ENCODE results near the gene NIPSNAP2. TPM values are rescaled to one million over a fixed set of nuclear protein-coding genes. Genes with fewer than 3 reads are reported as not detected.

NIPSNAP2 gene
- total and polyA plus RNA-seq, 2 of the 13 experiments (the other 11 are each of a cell fraction or from before 2014, with no cell fraction given) = 40.3 to 61.5 TPM

GRCh38 chr7:55966851-55967250 lies 2.5 kb downstream of the NIPSNAP2 start:
- no peaks in the 10 kb centered on the region for H3K9me3 ChIP-seq (ENCODE audit: low read length)
- FAIRE-seq (no peak), ATAC-seq (no peak), DNase-seq (ENCODE audit: low spot score) (no peak)
- H3K9ac ChIP-seq (ENCODE audit: insufficient read depth, low read depth, low read length) = no peak overlapping the region
- no peak overlapping the region for H3K27ac ChIP-seq (ENCODE audit: extremely low read length, insufficient read depth, low read length)
- H2AFZ ChIP-seq (ENCODE audit: low read length) = no peak overlapping the region
- peaks cover 29% of the 10 kb centered on the region for H3K79me2 ChIP-seq (ENCODE audit: insufficient read depth, low read length)
- ChIA-PET POLR2A (interaction anchor here (1.1 to 4.1 kb wide), 4 partner anchors 37 to 113 kb away, joined by 4 to 26 read pairs (median 8); partner anchors contain the start of genes CCT6A and PSPH), CTCF (ENCODE audit: low intra/inter-chr PET ratio, low total read pairs) (no interaction called here)
- no peak overlapping the region for H3K4me3 ChIP-seq (replicated peaks in 1 of 3; ENCODE audit: insufficient read depth in 1 of 3, low read depth in 2 of 3, low read length in 3 of 3)
- BruUV-seq (replicated peaks) = no TSS peak
- H4K20me1 ChIP-seq (ENCODE audit: insufficient read depth, low read length) = no peaks in the 10 kb centered on the region; the same call in 1 of the 2 replicates
- peaks cover 2 to 8% of the 10 kb centered on the region in 2 experiments; a peak in 1 of 5 replicates for H3K36me3 ChIP-seq (replicated peaks in 1 of 2; ENCODE audit: control insufficient read depth in 1 of 2, insufficient read depth in 2 of 2, low read length in 2 of 2)
- intact Hi-C loops (cut with micrococcal nuclease; ENCODE audit: unreplicated experiment) = no loop called here
- no peaks in the 10 kb centered on the region; a peak in 1 of 5 replicates for H3K27me3 ChIP-seq (ENCODE audit: control insufficient read depth in 1 of 2, insufficient read depth in 2 of 2, low read length in 2 of 2)
- peaks cover 44% of the 10 kb centered on the region for H3K4me1 ChIP-seq (ENCODE audit: insufficient read depth, low read length)
- H3K4me2 ChIP-seq (ENCODE audit: low read depth, low read length) = no peak overlapping the region
- WGBS (ENCODE audit: low lambda C conversion rate) = 77% methylated on average over 5 of the region's 6 CpGs
- in situ Hi-C loops (cut with HindIII; ENCODE audit: extremely low pct_ligation_motif_present, low pct_unique_long_range_greater_than_20kb) = loop anchor here (25.0 kb wide), 2 partner anchors 205 to 330 kb away; no protein-coding TSS in a partner anchor
- no peak for TF ChIP-seq PCBP1 (IDR thresholded peaks at IDR 0.05; ENCODE audit: borderline replicate concordance, low read depth, low read length)
- TF ChIP-seq EHMT2 (IDR thresholded peaks at IDR 0.05; ENCODE audit: borderline replicate concordance, low read depth, low read length) = no peak
- TF ChIP-seq ZNF263 (CRISPR knock-in tag; IDR thresholded peaks at IDR 0.05) = no peak
- TF ChIP-seq KLF9 (CRISPR knock-in tag; IDR thresholded peaks at IDR 0.05; ENCODE audit: low read depth) = no peak
- TF ChIP-seq HNRNPK (IDR thresholded peaks at IDR 0.05; ENCODE audit: low read depth, low read length, poor library complexity, severe bottlenecking) = no peak
- TF ChIP-seq PRDM4 (CRISPR knock-in tag; IDR thresholded peaks at IDR 0.05; ENCODE audit: borderline replicate concordance) = no peak
- no peak for TF ChIP-seq ZNF570 (CRISPR knock-in tag; IDR thresholded peaks at IDR 0.05; ENCODE audit: borderline replicate concordance)
- TF ChIP-seq AGO2 (optimal IDR thresholded peaks at IDR 0.05; ENCODE audit: low read depth, low read length) = no peak
- TF ChIP-seq ZNF775 (CRISPR knock-in tag; IDR thresholded peaks at IDR 0.05; ENCODE audit: borderline replicate concordance) = no peak
- TF ChIP-seq ASH2L (IDR thresholded peaks at IDR 0.05; ENCODE audit: insufficient read length, low read depth, low read length) = no peak
- no peak for TF ChIP-seq ZNF777 (CRISPR knock-in tag; IDR thresholded peaks at IDR 0.05)
- no peak for TF ChIP-seq NPAS2 (CRISPR knock-in tag; IDR thresholded peaks at IDR 0.05; ENCODE audit: borderline replicate concordance)
- no peak for TF ChIP-seq CSRNP1 (CRISPR knock-in tag; IDR thresholded peaks at IDR 0.05)
- TF ChIP-seq ZNF546 (CRISPR knock-in tag; conservative IDR thresholded peaks at IDR 0.05) = no peak
- TF ChIP-seq TAF1 (CRISPR knock-in tag; IDR thresholded peaks at IDR 0.05) = no peak
- 0 out of 2 replicates have a peak, but pooled peaks have one; percentile 24 for TF ChIP-seq FOXO4 (CRISPR knock-in tag; conservative IDR thresholded peaks at IDR 0.05)
- TF ChIP-seq RBFOX2 (IDR thresholded peaks at IDR 0.05; ENCODE audit: low read depth, low read length) = 0 out of 2 replicates have a peak, but pooled peaks have one; percentile 30
- 0 out of 4 replicates have a peak, but pooled peaks of 1 of the 2 experiments have one; percentile 24 for TF ChIP-seq POLR2A (IDR thresholded peaks at IDR 0.05; ENCODE audit: insufficient read depth in 1 of 2, low read depth in 2 of 2, low read length in 2 of 2)
- no peak for TF ChIP-seq ZNF354B (CRISPR knock-in tag; IDR thresholded peaks at IDR 0.05)
